HG03108 (cell line): ENCODE measurements around the gene COMMD1.
"Not testable (repeated sequence)": the region's sequence is repeated elsewhere in the genome, so short reads cannot be mapped to it uniquely, and the experiment has no call there.

Source experiments
- ATAC-seq: cut with Tn5 transposase; IDR thresholded peaks from one replicate; pipeline ENCODE4 v1.9.1; 2021; ENCODE audit warnings: moderate library complexity; ENCODE audit not compliant: unreplicated experiment

COMMD1 gene

DNA sequence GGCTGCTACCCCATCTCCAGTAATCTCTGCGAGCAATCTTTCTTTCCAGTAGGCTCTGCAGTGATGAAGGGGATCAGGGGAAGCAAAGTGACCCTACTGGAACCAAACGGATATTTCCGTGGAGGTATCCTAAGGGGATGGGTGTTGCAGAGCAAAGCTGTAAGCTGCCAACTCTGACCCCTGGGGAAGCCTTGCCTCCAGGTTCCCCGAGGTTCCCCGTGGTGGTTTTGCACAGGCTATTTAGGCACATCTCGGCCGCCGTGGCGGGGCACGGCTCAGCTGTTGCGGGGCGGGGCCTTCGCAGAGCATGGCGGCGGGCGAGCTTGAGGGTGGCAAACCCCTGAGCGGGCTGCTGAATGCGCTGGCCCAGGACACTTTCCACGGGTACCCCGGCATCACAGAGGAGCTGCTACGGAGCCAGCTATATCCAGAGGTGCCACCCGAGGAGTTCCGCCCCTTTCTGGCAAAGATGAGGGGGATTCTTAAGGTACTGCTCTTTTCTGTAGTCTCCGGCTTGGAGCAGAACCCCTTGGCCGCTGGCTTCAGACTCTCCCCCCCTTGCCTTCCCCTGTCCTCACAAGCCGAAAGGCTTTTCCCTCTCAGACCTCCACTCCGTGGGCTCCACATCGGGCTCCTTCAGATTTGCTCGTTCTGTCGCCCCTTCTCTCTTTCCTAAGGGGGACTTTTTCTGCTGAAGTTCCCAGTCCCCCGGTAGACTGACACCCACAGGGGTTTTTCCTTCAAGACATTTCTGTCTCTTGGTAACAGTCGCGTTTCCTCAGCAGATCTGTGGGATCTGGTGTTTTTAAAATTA is at the start of gene COMMD1:
Gene COMMD1 (plus strand): TSS at position 303 of the 814 bp plus-strand sequence. CDS start 5 bp downstream, at position 308.
- peak; percentile 98 for ATAC-seq

DNA sequence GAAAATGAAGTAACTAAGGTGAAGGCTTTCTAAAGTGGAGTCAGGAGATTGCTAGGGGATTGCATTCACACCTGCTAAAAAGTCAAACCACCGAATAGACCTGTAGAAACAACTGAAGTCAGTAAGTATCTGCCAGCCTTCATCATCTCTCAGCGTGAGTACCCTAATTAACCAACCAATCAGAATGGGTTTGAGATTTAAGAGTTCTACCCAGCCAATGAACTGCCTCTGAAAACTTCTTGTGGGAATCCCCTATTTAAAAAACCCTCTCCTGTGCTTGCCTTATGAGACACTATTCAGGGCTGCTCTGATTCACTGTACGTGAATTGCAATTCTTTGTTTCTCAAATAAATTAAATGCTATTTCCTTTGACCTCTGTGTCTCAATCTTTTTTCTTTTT is 48.2 kb upstream of the COMMD1 start:
- ATAC-seq, result no peak

DNA sequence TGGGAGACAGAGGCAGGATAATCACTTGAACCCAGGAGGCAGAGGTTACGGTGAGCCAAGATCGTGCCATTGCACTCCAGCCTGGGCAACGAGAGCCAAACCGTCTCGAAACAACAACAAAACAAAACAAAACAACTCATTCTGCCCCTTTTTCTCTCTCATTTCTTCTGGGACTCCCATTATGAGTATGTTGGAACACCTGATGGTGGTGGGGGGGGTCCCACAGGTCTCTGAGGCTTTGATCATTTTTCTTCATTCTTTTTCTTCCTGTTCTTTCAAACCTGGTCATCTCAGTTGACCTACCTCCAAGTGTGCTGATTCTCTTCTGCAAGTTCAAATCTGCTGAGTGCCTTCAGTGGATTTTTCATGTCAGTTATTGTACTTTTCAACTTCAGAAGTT is 43.4 kb upstream of the COMMD1 start:
- no peak for ATAC-seq

DNA sequence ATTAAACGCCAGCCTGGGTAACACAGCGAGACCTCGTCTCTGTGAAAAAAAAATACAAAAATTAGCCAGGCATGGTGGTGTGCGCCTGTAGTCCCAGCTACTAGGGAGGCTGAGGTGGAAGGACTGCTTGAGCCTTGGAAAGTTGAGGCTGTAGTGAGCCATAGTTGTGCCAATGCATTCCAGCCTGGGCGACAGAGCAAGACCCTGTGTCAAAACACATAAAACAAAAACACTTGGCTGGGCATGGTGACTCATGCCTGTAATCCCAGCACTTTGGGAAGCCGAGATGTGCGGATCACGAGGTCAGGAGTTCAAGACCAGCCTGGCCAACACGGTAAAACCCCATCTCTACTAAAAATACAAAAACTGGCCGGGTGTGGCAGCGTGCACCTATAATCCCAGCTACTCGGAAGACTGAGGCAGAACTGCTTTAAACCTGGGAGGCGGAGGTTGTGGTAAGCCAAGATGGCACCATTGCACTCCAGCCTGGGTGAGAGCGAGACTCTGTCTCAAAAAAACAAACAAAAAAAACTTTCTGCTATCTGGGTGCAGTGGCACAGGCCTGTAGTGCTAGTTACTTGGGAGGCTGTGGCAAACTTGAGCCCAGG is 38.9 kb upstream of the COMMD1 start:
- not testable (repeated sequence) for ATAC-seq

DNA sequence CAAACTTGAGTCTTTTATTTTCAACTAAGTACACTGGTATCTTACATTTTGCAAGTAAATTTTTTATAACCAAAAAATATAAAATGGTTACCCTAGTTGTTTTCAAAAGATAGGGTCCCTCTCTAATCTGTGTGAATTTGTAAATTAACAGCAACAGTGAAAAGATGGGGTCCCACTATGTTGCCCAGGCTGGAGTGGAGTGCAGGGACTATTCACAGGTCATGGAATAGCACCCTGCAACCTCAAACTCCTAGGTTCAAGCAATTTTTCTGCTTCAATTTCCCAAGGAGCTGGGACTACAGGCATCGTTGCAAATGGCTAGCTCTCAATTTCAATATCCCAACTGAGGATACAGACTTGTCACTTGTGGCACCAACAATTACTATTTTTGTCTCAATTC is 29.1 kb upstream of the COMMD1 start:
- no peak for ATAC-seq

DNA sequence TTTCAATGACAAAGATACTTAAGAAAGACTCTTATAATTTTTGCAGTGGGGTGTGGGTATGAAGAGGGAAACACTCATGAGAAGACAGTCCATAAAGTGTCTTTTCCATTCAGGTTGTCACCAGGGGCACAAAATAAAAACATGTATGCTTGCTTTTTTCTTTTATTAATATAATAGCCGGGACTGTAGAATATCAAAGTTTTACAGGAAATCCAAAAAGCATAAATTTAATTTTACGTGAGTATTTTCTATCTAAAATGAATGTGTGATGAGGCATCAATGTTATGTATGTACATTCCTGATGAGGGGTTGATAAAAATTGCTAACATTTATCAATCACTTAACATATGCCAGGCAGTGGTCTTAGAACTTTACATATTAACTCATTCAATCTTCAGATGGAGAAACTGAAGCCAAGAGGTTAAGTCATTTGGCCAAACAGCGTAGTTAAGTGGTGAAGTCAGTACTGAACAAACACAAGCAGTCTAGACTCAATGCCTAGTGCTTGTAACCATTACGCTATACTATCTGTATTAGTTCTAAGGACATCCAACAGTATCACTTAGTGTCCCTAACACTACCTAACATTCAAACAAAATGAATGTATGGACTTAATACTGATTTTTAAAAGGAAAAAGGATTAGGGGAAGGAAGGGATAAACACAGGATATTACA is 27.8 kb upstream of the COMMD1 start:
- ATAC-seq, result no peak

DNA sequence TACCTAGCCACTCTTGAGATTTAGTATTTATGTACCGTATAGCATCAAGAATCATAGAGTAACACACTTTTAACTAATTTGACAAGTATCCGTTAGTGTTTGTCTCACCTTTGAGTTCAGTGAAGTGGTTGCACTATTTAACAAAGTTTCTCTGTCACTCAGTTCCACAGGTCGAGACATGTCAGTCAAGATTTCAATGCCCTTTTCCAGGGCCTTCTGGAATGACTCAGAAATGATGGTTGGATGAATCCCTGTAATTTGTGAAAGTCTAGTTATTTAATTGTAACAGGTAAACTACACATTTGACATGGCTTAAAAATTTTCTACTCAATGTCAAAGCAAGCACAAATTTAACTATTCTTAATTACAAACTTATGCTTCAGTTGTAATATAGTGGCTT is 26.7 kb upstream of the COMMD1 start:
- ATAC-seq, result no peak

DNA sequence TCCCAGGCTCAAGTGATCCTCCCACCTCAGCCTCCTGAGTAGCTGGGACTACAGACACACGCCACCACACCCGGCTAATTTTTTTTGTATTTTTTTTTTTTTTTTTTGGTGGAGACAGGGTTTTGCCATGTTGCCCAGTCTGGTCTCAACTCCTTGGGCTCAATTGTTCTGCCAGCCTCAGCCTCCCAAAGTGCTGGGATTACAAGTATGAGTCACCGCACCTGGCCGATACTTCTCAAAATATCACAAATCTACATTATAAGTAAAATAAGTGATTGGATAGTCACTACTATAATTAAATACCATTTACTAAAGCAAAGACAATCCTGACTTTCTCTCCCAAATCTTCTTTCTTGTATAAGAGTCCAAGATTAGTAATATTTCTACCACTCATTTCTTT is 26.1 kb upstream of the COMMD1 start:
- ATAC-seq, result not testable (repeated sequence)

DNA sequence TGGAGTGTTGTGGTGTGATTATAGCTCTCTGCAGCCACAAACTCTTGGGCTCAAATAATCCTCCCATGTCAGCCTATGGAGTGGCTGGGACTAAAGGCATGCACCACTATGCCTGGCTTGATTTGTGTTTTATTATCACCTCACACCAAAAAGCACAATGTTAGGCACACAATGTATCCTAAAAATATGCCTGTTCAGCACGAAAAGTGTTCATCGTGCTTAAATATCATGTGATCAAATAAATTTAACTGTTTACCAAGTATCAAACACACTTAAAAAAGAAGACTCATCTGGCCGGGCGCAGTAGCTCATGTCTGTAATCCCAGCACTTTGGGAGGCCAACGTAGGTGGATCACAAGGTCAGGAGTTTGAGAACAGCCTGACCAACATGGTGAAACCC is 22.6 kb upstream of the COMMD1 start:
- no peak for ATAC-seq

DNA sequence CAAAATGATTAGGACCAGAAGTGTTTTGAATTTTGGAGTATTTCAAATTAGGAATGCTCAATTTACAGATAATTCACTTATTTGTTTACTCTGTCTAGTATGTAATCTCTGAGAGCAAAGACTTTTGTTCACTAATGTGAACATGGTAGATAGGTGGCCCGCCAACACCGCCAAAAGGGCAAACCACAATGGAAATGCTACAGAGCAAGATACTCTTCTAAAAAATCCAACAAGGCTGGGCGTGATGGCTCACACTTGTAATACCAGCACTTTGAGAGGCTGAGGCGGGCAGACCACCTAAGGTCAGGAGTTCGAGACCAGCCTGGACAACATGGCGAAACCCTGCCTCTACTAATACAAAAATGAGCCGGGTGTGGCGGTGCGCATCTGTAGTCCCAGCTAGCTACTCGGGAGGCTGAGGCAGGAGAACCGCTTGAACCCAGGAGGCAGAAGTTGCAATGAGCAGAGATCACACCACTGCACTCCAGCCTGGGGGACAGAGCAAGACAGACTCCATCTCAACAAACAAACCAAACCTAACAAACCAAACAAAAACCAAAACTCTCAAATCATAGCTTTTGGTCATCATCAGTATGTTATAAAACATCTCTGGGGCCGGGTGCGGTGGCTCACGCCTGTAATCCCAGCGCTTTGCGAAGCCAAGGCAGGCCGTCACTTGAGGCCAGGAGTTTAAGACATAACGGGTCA is 19.4 kb upstream of the COMMD1 start:
- no peak for ATAC-seq

DNA sequence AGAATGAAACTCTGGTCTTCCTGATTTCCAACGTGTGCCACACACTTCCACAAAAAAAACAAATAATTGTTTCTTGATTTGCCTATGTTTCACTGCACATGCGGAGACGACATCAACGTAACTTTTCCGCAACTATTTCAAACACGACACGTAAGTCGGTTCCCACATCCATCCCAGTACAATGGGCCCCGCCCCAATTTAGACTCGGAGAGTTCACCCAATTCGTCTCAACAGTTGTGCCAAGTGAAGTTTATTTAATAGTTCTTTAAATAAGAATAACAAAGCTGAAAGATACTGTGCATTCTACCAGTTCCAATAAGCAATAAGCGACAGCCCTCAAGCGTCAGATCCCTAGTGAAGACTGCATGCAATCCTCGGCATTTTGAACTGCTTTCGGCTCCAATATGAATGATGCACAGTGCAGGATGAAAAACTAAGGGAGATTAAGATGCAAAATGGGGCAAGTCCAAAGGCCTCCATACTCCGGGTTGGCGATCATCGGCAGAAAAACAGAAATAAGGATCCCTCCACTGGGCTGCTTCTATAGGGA is 17.7 kb upstream of the COMMD1 start:
- no peak for ATAC-seq

DNA sequence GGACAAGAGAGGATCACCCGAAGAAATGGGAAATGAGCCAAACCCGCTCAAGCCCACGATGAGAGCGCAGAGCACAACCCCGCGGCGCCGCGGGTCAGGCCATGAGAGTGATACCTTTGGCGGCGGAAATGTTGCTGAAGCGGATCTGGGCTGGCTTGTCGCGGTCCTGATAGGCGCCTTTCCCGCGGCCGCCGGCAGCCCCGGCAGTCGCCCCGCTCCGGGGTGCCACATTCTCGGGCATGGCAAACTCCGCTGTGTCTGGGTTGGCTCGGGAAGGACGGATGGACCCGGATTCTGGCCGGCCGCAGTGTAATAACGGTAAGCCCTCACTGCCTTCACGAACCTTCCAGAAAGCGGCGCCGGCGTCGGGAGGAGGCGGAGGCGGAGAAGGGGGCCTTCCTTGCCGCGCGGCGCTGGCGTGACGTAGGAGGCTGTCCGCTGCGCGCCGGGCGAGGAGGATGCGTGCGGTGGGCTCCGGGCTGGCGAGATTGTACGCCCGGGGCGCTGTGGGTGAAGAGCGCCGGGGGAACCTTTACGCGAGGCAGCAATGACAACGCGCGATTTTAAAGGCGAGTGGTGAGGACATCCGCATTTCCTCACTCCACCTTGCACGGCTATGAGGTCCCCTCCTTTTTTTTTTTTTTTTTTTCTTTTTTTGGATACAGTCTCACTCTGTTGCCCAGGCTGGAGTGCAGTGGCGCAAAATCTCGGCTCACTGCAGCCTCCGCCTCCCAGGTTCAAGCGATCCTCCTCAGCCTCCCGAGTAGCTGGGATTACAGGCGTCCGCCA is 17.0 kb upstream of the COMMD1 start, which contains the start of gene CCT4:
Gene CCT4 (minus strand): TSS at position 390 of the 789 bp plus-strand sequence. CDS start 149 bp downstream, at position 241.
- ATAC-seq, result peak; percentile 80

DNA sequence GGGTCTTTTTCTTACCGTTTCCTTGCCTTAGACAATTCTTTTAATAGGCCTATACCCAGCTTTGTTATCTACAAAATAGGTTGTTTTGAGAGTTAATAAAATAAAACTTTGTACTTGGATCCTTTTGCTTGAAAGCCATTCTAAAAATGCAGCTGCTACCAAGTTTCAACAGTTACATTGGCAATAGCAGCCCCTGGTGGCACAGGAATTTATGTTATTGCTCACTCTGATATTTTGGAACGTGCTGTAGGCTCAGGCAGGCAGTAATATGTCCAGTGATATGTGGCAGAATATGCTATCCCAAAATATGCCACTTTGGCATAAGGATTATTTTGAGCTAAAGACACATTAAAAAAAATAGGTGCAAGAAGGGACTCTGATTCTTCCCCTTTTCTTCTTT is 6.7 kb upstream of the COMMD1 start:
- ATAC-seq, result no peak

DNA sequence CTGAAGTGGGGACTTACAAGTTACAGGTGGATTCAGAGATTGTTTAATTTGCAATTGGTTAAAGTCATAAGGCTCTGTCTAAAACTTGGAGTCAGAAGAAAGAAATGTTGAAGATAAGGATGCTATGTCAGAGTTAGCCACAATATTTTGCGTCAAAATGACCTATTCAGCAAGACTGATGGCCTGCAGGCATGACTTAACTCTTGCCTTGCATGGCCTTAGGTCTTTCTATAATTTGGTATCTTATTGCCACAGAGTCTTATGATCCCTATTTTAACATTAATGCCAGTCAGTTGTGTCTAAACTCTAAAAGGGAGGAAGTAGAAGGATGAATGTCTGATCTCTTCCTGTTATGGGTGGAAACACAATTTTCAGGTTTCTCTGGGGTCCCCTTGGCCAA is 5.2 kb upstream of the COMMD1 start:
- no peak for ATAC-seq

DNA sequence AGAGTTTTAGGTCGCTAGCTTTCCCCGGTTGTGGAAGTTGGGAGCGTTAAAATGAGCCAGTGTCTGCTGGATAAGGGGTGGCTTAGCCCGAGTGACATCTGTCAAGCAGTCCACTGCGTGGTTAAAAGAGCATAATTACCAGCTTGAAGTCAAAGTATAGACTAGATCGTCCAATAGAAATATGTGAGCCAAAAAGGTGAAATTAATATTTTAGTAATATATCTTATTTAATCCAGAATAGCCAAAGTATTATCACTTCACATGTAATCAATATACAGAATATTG is 654 bp downstream of the COMMD1 start:
- peak; percentile 9 for ATAC-seq

DNA sequence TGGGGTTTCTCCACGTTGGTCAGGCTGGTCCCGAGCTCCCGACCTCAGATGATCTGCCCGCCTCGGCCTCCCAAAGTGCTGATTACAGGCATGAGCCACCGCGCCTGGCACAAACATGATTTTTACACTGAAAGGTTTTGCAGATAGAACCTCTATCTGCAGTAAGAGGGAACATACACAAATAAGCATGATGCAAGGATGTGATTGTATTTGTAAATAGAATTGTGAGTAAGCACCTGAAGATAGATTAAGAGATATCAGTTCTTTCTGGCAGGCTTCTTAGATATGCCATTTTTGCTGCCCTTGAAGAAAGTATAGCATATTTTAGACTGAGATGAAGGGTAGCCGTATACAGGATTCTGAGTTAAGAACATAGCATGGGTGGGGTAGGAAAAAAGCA is 3.6 kb downstream of the COMMD1 start:
- no peak for ATAC-seq

DNA sequence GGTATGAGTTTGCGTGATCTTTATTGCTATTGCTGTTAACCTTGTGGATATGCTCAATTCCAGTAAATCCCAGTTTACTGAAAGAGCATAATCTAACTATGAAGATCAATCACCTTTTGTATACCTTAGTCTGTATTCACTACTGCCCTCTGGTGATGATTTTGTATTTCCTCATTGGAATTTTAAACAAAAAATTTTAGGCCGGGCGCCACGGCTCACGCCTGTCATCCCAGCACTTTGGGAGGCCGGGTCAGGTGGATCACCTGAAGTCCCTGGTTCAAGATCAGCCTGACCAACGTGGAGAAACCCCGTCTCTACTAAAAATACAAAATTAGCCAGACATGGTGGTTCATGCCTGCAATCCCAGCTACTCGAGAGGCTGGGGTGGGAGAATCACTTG is 5.1 kb downstream of the COMMD1 start:
- ATAC-seq, result no peak

DNA sequence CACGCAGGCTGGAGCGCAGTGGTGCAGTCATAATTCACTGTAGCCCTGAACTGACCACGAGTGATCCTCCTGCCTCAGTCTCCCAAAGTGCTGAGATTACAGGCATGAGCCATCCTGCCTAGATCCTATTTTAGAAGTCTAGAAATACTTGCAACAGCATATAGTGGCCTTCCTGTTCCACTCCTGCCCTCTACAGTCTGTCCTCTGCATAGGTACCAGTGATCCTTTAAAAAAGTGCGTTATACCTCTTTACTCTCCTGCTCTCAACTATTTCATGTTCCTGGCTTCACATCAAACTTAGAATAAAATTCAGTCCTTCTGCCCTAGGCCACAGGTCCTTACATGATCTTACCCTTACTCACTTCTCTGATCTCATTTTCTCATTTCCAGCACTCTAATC is 6.0 kb downstream of the COMMD1 start:
- ATAC-seq, result no peak

DNA sequence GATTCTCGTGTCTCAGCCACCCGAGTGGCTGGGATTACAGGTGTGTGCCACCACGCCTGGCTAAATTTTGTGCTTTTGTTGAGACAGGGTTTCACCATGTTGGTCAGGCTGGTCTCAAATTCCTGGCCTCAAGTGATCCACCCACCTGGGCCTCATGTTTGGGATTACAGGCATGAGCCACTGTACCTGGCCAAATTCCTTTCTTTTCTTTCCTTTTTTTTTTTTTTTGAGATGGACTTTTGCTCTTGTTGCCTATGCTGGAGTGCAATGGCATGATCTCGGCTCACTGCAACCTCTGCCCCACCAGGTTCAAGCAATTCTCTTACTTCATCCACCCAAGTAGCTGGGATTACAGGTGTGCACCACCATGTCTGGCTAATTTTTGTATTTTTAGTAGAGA is 9.3 kb downstream of the COMMD1 start:
- ATAC-seq, result not testable (repeated sequence)

DNA sequence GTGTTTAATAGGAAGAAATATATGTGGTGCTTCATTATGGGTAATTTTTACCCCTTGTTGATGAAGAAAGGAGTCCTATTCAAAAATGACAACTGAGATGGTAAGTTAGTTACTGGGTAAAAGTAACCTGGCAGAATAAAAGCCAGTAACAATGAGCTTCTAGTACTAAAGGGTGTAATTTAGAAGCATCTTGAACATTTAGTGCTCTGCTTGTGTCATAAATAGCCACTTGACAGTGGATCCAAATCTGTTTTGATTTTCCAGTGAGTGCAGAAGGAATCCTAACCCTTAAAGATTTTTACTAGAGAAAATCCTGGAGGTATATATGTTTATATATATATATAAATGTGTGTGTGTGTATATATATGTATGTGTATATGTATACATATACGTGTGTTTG is 15.1 kb downstream of the COMMD1 start:
- ATAC-seq, result no peak
